Upper lobe of right lung (tissue), 1 donor: Measurements from ENCODE around the gene BACH2. TPM values are rescaled to one million over a fixed set of nuclear protein-coding genes. Genes with fewer than 3 reads are reported as not detected.

Experiments used
- ATAC-seq: fragments of 200-7000 bp; cut with Tn5 transposase; one replicate; pipeline ENCODE4 v1.9.1; 2020; ENCODE audit warnings: mild to moderate bottlenecking, moderate library complexity
- DNase-seq: peaks from one replicate; pipeline ENCODE4 v3.0.0-alpha.2; 2020
- H3K27ac ChIP-seq: fragments of 200-600 bp; one replicate; pipeline ENCODE4 v1.8.0; 2022
- H3K27me3 ChIP-seq: fragments of 200-600 bp; one replicate; pipeline ENCODE4 v1.8.0; 2022; ENCODE audit warnings: mild to moderate bottlenecking
- H3K36me3 ChIP-seq: fragments of 200-600 bp; one replicate; pipeline ENCODE4 v1.8.0; 2022
- H3K4me1 ChIP-seq: fragments of 200-600 bp; one replicate; pipeline ENCODE4 v1.8.0; 2022
- H3K4me3 ChIP-seq: fragments of 200-600 bp; one replicate; pipeline ENCODE4 v1.8.0; 2022; ENCODE audit warnings: mild to moderate bottlenecking
- H3K9me3 ChIP-seq: fragments of 200-600 bp; one replicate; pipeline ENCODE4 v1.8.0; 2022
- intact Hi-C: fragments of 100-400 bp; cut with DNase I; formaldehyde crosslinking; loops from one replicate; pipeline ENCODE4 v1.11.0; 2022
- total RNA-seq: library from RNA; stranded (reverse); fragmentation: NEBNext Ultra II Directional; extraction: Animal tissue kit (Norgen Biotek cat#: 25700); gene quantifications from one replicate; pipeline ENCODE4 v1.2.1, GENCODE V29; 2021
- TF ChIP-seq, protein P1 (sequence below): fragments of 200-600 bp; IDR thresholded peaks from one replicate; pipeline ENCODE4 v1.8.0; 2022; ENCODE audit warnings: antibody characterized with exemption
- donor health status: DM: no; HTN: yes; CAD: no; lungs with severe emphysema.

The BACH2 gene
- total RNA-seq, 1 donor from 2014 or later, result 4.9 TPM

DNA sequence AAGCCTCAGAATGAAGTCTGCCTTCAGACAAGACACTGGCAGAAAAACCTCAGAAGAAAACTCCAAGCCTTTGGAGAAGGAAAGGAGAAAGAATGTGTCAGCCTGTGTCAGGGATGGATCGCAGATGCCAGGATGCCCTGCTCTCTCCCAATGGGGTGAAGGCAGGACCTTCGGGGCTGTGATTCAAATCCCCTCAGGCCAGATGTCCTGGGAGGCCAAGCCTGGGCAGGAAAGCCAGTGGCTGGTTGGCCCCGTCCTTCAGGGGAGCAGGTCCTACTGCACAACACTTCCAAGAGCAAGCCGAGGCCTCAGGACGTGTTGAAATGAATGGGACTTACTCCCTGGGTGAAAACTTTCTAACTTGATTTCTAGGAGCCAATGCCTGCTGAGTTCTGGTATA lies 365.9 kb downstream of the BACH2 start:
- no peaks in the 10 kb centered on the region for H3K9me3 ChIP-seq
- ATAC-seq (peak; percentile 57), DNase-seq (no peak)
- no peaks in the 10 kb centered on the region for H3K4me1 ChIP-seq
- H3K4me3 ChIP-seq, result no peak overlapping the region
- no peaks in the 10 kb centered on the region for H3K27me3 ChIP-seq
- TF ChIP-seq, protein P1, sequence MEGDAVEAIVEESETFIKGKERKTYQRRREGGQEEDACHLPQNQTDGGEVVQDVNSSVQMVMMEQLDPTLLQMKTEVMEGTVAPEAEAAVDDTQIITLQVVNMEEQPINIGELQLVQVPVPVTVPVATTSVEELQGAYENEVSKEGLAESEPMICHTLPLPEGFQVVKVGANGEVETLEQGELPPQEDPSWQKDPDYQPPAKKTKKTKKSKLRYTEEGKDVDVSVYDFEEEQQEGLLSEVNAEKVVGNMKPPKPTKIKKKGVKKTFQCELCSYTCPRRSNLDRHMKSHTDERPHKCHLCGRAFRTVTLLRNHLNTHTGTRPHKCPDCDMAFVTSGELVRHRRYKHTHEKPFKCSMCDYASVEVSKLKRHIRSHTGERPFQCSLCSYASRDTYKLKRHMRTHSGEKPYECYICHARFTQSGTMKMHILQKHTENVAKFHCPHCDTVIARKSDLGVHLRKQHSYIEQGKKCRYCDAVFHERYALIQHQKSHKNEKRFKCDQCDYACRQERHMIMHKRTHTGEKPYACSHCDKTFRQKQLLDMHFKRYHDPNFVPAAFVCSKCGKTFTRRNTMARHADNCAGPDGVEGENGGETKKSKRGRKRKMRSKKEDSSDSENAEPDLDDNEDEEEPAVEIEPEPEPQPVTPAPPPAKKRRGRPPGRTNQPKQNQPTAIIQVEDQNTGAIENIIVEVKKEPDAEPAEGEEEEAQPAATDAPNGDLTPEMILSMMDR, result no peak
- H3K36me3 ChIP-seq, result no peaks in the 10 kb centered on the region
- intact Hi-C loops, result no loop called here
- peak overlapping the region; percentile 11 for H3K27ac ChIP-seq

DNA sequence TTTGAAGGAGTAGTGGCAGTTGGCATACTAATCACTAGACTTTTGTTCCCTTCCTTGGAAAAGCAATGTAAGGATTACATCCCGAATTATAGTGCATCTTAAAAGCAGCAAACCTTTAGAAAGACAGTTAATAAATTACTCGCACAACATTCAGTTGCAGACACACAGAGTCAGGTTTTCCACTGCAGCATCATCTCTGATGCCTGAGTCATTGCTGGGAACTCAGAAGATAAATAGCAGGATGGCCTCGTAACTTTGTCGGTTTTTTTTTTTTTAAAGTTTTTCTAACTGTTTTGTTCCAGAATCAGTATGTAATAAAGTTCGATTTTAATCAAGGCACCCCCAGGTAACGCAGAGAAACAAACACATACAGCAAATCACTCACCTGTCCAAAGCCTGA lies 368.0 kb downstream of the BACH2 start:
- Histone ChIP-seq H3K27ac (no peak overlapping the region), H3K4me3 (no peak overlapping the region), H3K9me3 (no peaks in the 10 kb centered on the region), H3K36me3 (no peaks in the 10 kb centered on the region), H3K4me1 (no peaks in the 10 kb centered on the region), H3K27me3 (no peaks in the 10 kb centered on the region)
- TF ChIP-seq, protein P1, result no peak
- ATAC-seq (no peak), DNase-seq (no peak)
- intact Hi-C loops, result no loop called here

DNA sequence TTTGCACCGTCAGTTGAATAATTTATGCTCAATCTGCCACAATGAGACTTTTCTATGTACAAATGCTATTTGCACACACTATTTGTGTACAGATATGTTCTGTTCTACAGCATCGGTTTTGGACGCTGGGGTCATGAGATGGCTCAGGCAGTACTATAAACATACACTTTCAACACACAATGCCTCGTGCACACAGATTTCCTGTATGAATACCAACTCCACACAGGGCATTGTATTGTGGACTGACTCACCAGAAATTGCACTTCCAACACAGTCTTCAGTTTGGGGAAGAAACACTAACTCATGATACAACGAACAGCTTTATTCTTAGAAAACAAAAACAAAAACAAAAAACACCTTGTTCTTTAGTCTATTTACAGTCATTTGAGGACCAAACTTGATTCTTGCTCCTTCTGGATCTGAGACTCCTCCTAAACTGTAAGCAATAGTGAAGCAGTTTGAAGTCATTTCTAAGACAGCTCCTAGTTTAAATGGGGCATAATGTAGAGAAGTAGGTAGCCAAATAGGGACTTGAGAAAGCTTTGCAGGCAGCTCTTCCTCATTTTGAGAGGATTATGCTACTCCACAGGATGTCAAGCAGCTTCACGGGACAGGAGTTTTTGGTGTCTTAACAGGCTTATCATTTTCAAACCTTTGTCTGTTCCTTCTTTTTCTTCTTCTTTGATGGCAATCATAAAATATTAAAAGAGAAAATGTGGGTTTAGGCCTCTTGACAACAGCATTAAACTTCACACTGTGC lies 368.7 kb downstream of the BACH2 start:
- Histone ChIP-seq H3K4me3 (no peak overlapping the region), H3K27ac (no peak overlapping the region), H3K36me3 (no peaks in the 10 kb centered on the region), H3K4me1 (no peaks in the 10 kb centered on the region), H3K9me3 (no peaks in the 10 kb centered on the region), H3K27me3 (no peaks in the 10 kb centered on the region)
- DNase-seq, result no peak
- intact Hi-C loops, result no loop called here
- TF ChIP-seq, protein P1, result no peak
- peak; percentile 55 for ATAC-seq

DNA sequence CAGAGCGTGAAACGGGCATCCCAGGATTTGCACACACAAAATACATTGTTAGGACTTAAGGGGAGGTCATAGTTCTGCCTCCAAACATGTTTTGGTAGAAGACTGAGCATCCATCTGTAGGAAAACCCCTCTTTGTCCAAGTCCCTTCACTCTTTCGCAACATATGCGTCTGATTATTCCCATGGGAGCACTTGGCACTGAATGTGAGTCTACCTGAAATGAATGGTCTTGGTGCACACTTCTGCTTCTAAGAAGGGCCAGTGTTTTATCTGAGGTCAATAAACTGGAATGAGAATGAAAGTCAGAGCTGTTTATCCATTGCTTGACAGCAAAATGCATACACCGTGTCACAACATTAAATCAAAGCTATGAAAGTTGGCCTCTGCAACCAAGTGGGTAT lies 369.4 kb downstream of the BACH2 start:
- DNase-seq (no peak), ATAC-seq (no peak)
- Histone ChIP-seq H3K36me3 (no peaks in the 10 kb centered on the region), H3K27ac (no peak overlapping the region), H3K9me3 (no peaks in the 10 kb centered on the region), H3K27me3 (peaks cover under 1% of the 10 kb centered on the region), H3K4me3 (no peak overlapping the region), H3K4me1 (no peaks in the 10 kb centered on the region)
- TF ChIP-seq, protein P1, result no peak
- intact Hi-C loops, result no loop called here

DNA sequence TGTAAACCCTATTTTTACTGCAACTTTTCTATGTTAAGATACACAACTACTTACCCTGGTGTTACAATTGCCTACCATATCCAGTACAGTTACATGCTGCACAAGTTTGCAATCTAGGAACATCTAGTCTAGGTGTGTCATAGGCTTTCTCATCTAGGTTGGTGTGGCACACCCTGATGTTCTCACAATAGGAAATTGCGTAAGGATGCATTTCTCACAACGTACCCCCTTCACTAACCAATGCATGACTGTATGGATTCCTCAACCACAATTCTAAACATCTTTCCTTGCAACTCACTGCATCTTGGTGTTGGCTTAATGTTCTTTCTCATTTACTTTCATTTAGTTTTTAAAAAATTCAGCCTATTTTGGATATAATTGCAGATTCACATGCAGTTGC lies 370.8 kb downstream of the BACH2 start:
- Histone ChIP-seq H3K4me3 (no peak overlapping the region), H3K36me3 (no peaks in the 10 kb centered on the region), H3K27ac (no peak overlapping the region), H3K4me1 (no peaks in the 10 kb centered on the region), H3K9me3 (no peaks in the 10 kb centered on the region), H3K27me3 (peaks cover 5% of the 10 kb centered on the region)
- ATAC-seq (no peak), DNase-seq (no peak)
- intact Hi-C loops, result no loop called here
- TF ChIP-seq, protein P1, result no peak

DNA sequence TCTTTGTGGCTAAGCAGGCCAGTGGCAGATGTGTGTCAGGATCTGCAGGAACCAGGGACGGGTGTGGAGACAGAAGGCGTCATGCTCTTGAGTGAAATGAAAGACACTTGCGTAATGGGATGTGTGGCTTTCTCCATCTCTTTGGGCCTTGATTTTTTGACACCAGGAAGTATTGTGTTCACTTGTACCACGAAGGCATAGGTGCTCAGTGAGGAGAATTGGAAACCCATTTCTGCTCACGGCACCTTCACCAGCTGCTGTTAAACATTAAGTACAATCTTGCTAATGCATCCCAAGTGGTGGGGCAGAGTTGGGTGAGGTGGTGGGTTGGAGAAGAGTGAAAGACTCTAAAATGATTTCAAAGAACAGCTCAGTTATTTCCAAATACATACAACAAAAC lies 372.4 kb downstream of the BACH2 start:
- no peaks in the 10 kb centered on the region for H3K4me1 ChIP-seq
- TF ChIP-seq, protein P1, result no peak
- no peaks in the 10 kb centered on the region for H3K36me3 ChIP-seq
- peaks cover 5% of the 10 kb centered on the region for H3K27me3 ChIP-seq
- DNase-seq, result no peak
- H3K9me3 ChIP-seq, result no peaks in the 10 kb centered on the region
- H3K27ac ChIP-seq, result no peak overlapping the region
- ATAC-seq, result no peak
- H3K4me3 ChIP-seq, result no peak overlapping the region
- intact Hi-C loops, result no loop called here
